Gastroesophageal sphincter (tissue), 3 donors: ENCODE data around the gene VPS13D.
"Not testable (repeated sequence)": the region's sequence is repeated elsewhere in the genome, so short reads cannot be mapped to it uniquely, and the experiment has no call there.

Source experiments
- CTCF ChIP-seq, 4 experiments: fragments of 200-600 bp in 2 of 4; fragments of 450-650 bp in 2 of 4; sonication (generic) in 1 of 4; IDR thresholded peaks; one replicate each; pipeline ENCODE4 v1.5.1; 2017 to 2019; ENCODE audit warnings: antibody characterized with exemption in 4 of 4, mild to moderate bottlenecking in 2 of 4, moderate library complexity in 2 of 4
- EP300 ChIP-seq: sonication (generic); formaldehyde crosslinking; IDR thresholded peaks from one replicate; pipeline ENCODE4 v1.6.1; 2017; ENCODE audit warnings: antibody characterized with exemption, mild to moderate bottlenecking
- POLR2A ChIP-seq, 2 donors: fragments of 450-650 bp; IDR thresholded peaks; one replicate each; pipeline ENCODE4 v1.6.1; 2017; ENCODE audit warnings: antibody characterized with exemption in 2 of 2, mild to moderate bottlenecking in 2 of 2, moderate library complexity in 1 of 2
- POLR2AphosphoS5 ChIP-seq: sonication (generic); formaldehyde crosslinking; IDR thresholded peaks from one replicate; pipeline ENCODE4 v1.6.1; 2017; ENCODE audit warnings: antibody characterized with exemption

GRCh38 chr1:12224092-12224491 is 5.7 kb upstream of the VPS13D start:
- not testable (repeated sequence) for TF ChIP-seq CTCF (IDR thresholded peaks at IDR 0.05); POLR2A (IDR thresholded peaks at IDR 0.05); POLR2AphosphoS5; EP300
